Loucy (cell line): ENCODE results near the gene TIAM2.

Experiments used
- EZH2phosphoT487 ChIP-seq: fragments of 200-600 bp; IDR thresholded peaks from 2 replicates; pipeline ENCODE4 v1.6.1; 2018; ENCODE audit warnings: antibody characterized with exemption, mild to moderate bottlenecking, moderate library complexity, borderline replicate concordance
- TF ChIP-seq, protein P1 (sequence below): fragments of 200-600 bp; sonication (generic); conservative IDR thresholded peaks from 2 replicates; pipeline ENCODE4 v1.5.1; 2014; ENCODE audit warnings: mild to moderate bottlenecking, antibody characterized with exemption, low read length

- TF ChIP-seq, protein P1, sequence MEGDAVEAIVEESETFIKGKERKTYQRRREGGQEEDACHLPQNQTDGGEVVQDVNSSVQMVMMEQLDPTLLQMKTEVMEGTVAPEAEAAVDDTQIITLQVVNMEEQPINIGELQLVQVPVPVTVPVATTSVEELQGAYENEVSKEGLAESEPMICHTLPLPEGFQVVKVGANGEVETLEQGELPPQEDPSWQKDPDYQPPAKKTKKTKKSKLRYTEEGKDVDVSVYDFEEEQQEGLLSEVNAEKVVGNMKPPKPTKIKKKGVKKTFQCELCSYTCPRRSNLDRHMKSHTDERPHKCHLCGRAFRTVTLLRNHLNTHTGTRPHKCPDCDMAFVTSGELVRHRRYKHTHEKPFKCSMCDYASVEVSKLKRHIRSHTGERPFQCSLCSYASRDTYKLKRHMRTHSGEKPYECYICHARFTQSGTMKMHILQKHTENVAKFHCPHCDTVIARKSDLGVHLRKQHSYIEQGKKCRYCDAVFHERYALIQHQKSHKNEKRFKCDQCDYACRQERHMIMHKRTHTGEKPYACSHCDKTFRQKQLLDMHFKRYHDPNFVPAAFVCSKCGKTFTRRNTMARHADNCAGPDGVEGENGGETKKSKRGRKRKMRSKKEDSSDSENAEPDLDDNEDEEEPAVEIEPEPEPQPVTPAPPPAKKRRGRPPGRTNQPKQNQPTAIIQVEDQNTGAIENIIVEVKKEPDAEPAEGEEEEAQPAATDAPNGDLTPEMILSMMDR, result no peak
- TF ChIP-seq EZH2phosphoT487, result no peak
Observed at GRCh38 chr6:155100087-155100486, 105.0 kb downstream of the TIAM2 start.
